ENCODE results near the gene SPRY4. TPM values are rescaled to one million over a fixed set of nuclear protein-coding genes. Genes with fewer than 3 reads are reported as not detected.
"Not testable (repeated sequence)": the region's sequence is repeated elsewhere in the genome, so short reads cannot be mapped to it uniquely, and the experiment has no call there.

SPRY4 gene
- total and polyA plus RNA-seq, 2 of the 4 experiments (the other 2 are of a cell fraction): 8.4 to 21.0 TPM

DNA sequence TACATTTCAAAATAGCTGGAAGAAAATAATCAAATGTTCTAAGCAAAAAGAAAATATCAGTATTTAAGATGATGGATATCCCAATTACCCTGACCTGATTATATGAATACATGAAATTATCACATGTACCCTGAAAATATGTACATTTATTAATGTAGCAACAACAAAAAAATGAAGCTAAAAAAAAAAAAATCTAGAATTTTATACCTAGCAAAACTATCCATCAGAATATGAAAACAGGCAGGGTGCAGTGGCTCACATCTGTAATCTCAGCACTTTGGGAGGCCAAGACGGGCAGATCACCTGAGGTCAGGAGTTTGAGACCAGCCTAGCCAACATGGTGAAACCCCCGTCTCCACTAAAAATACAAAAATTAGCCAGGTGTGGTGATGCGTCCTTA lies 20.1 kb upstream of the SPRY4 start:
- CTCF ChIA-PET: interaction anchor here (0.6 kb wide), 1 partner anchor 146 kb away, joined by 3 read pairs; no protein-coding TSS in a partner anchor
- dilution Hi-C loops (cut with HindIII; ENCODE audit: low sequenced_read_pairs, unreplicated experiment): not testable (repeated sequence)

More for the DNA sequence above, 20.1 kb upstream of the SPRY4 start:
- H3K27me3 ChIP-seq (ENCODE audit: control insufficient read depth, insufficient read depth, low read length); H3K9me1 ChIP-seq (ENCODE audit: insufficient read depth, low read length); H3K36me3 ChIP-seq (ENCODE audit: control insufficient read depth, insufficient read depth, low read length); H2BK120ac ChIP-seq (ENCODE audit: low read depth, low read length); H3K56ac ChIP-seq (ENCODE audit: extremely low read depth, insufficient read depth, low read length); H2BK15ac ChIP-seq (ENCODE audit: low read depth, low read length); H2BK20ac ChIP-seq (ENCODE audit: low read depth, low read length); H2AK9ac ChIP-seq (replicated peaks; ENCODE audit: low read depth, low read length, poor library complexity); DNase-seq; POLR2A ChIA-PET (ENCODE audit: unreplicated experiment); H3K4me3 ChIP-seq (ENCODE audit: insufficient read depth, low read depth, low read length); H3K27ac ChIP-seq (ENCODE audit: insufficient read depth, low read length); intact Hi-C loops (cut with micrococcal nuclease); H3K4me2 ChIP-seq (ENCODE audit: low read depth, low read length); BruUV-seq (replicated peaks); H2BK5ac ChIP-seq (ENCODE audit: low read depth, low read length, poor library complexity, severe bottlenecking); H2AK5ac ChIP-seq (ENCODE audit: low read depth, low read length); H2AFZ ChIP-seq (replicated peaks; ENCODE audit: low read length, poor library complexity); H3K23ac ChIP-seq (ENCODE audit: low read depth, low read length); H3K4ac ChIP-seq (ENCODE audit: low read depth, low read length); H4K8ac ChIP-seq (ENCODE audit: low read depth in 2 of 2, low read length in 2 of 2); H3K14ac ChIP-seq (replicated peaks; ENCODE audit: low read depth, low read length); H3K9me3 ChIP-seq (ENCODE audit: control insufficient read depth, insufficient read depth, low read length); H3K18ac ChIP-seq (ENCODE audit: low read depth, low read length); ATAC-seq (ENCODE audit: low read depth); H4K91ac ChIP-seq (ENCODE audit: insufficient read depth, low read depth, low read length); H4K20me1 ChIP-seq (ENCODE audit: insufficient read depth, low read length); H4K5ac ChIP-seq (ENCODE audit: low read depth, low read length); H3K4me1 ChIP-seq (ENCODE audit: control insufficient read depth, insufficient read depth, low read length); H3K9ac ChIP-seq (ENCODE audit: low read depth, low read length); in situ Hi-C loops (cut with MboI; ENCODE audit: low sequenced_read_pairs): not testable (repeated sequence)
- no CpG with 5 or more reads among the region's 3 CpGs for WGBS, 2 experiments (ENCODE audit: extremely low coverage in 2 of 2, insufficient read length in 1 of 2)
- H3K79me1 ChIP-seq (ENCODE audit: low read depth in 1 of 2, low read length in 2 of 2): peaks cover 13 to 27% of the 10 kb centered on the region in 2 experiments

Data from IMR-90 (cell line).